Right kidney (tissue), 9 donors: ENCODE results near the gene PAPPA.
A peak's percentile ranks its signal among the peaks of the same experiment; 100 is the strongest.

ENCODE experiments used
- DNase-seq: peaks from one replicate; pipeline ENCODE4 v3.0.0-alpha.2; 2016
- long read RNA-seq, 8 donors: transcript quantifications; one replicate each; lab custom pipeline, GENCODE V29; 2026

Gene PAPPA, protein sequence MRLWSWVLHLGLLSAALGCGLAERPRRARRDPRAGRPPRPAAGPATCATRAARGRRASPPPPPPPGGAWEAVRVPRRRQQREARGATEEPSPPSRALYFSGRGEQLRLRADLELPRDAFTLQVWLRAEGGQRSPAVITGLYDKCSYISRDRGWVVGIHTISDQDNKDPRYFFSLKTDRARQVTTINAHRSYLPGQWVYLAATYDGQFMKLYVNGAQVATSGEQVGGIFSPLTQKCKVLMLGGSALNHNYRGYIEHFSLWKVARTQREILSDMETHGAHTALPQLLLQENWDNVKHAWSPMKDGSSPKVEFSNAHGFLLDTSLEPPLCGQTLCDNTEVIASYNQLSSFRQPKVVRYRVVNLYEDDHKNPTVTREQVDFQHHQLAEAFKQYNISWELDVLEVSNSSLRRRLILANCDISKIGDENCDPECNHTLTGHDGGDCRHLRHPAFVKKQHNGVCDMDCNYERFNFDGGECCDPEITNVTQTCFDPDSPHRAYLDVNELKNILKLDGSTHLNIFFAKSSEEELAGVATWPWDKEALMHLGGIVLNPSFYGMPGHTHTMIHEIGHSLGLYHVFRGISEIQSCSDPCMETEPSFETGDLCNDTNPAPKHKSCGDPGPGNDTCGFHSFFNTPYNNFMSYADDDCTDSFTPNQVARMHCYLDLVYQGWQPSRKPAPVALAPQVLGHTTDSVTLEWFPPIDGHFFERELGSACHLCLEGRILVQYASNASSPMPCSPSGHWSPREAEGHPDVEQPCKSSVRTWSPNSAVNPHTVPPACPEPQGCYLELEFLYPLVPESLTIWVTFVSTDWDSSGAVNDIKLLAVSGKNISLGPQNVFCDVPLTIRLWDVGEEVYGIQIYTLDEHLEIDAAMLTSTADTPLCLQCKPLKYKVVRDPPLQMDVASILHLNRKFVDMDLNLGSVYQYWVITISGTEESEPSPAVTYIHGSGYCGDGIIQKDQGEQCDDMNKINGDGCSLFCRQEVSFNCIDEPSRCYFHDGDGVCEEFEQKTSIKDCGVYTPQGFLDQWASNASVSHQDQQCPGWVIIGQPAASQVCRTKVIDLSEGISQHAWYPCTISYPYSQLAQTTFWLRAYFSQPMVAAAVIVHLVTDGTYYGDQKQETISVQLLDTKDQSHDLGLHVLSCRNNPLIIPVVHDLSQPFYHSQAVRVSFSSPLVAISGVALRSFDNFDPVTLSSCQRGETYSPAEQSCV (N-terminal part only)
- long read RNA-seq, donor 1: 0 reads
- long read RNA-seq, donor 2: 0 reads
- long read RNA-seq, donor 3: 0 reads
- long read RNA-seq, donor 4: 0 reads
- long read RNA-seq, donor 5: 0 reads
- long read RNA-seq, donor 6: 0 reads
- long read RNA-seq, donor 7: 0 reads
- long read RNA-seq, donor 8: 0 reads

DNA sequence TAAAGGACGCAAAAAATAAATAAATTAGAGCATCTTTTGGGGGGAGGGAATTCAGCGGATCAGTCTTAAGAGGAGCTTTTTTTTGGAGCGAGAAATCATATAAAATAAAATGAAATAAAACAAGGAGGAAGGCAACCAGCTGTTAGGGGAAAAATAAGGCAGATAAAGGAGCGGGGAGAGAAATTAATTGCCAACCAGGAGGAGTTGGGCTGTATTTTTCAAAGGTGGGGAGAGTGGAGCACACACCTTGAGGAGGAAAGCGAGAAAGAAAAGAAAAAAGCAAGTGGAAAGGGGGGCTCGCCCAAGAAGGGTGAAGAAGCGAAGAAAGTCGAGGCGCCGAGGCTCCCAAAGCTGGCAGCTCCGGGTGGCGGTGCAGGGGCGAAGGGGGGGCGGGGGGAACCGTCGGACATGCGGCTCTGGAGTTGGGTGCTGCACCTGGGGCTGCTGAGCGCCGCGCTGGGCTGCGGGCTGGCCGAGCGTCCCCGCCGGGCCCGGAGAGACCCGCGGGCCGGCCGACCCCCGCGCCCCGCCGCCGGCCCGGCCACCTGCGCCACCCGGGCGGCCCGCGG, at the start of gene PAPPA:
Gene PAPPA, plus strand, starts transcription at position 27 of the 569 bp plus-strand sequence. Its CDS starts 382 bp downstream, at position 409.
- DNase-seq: peak; percentile 41

DNA sequence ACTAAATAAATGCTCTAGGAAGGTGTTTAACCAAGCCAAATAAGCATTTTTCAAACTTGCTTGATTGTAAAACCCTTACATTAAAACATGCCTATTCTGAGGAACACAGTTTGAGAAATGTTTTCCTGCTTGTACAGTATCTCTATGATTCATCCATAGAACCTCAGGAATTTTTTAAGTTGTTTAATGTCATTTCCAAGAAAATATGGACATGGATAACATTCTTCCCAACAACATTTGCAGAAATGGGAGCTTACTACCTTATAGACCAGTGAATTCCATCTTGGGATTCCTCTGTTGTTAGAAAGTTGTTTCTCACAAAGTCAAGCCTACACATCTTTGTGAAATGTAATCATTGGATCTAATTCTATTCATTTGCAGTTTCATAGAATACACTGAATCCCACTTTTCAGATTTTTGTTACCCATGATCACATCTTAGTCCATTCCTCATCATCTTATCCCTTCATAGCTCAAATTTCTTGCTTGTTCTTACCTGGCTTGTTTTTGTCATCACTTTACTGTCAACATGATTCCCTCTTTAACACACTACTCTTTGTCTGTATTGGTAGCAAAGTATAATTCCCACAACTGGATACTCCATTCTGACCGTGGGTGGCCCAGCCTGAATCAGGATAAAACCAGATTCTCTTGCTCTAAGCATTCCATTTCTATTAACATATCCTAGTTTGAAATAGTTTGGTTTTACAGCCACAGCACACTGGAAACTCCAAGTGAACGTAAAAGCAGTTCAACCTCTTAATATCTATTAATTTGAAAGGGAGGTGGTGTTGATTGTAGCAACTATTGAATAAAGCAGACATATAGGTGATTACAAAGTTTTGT, 49.4 kb upstream of the PAPPA start:
- no peak for DNase-seq

DNA sequence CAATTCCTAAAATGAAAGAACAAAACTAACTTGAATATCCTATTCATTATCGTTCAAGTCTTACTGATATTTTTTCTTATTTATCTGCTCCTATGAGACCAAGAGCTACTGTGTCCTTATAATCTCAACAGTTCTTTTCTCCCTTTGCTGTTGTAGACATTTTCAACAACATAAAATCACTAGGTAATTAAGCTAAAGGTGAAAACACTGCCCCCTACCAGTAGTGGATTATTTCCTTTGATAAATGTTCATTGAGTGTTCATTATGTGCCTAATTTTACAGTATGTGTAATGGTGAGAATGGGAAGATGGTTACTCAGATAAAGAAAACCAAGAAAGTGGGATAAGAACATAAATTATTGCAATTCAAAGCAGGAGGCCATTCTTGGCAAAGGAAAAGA, 41.4 kb upstream of the PAPPA start:
- no peak for DNase-seq

DNA sequence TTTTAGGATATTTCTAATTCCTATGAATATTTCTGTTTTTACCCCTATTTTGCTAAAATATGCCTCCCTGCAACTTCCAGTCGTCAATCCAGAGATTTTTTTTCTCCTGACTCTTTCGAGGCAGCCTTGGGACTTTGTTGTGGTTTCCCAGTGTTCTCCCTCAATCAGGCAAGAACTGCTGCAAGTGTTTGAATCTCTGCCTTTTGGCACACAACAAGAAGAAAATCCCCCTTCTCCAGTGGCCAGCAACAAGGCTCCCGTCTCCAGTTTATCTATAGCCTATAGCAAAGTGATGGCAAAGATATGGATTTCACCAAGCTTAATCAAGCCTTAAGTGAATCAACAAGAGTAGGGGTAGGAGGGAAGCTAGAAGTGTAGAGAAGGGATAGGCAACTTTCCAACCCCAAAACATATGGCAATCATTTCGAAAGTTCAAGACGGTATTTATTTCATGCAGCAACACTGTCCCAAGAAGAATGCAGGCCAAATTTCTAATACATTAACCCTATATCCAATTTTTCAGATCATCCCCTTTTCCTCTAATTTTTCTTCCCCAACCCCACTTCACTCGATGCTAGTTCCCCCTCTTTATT, 37.7 kb upstream of the PAPPA start:
- DNase-seq: no peak

DNA sequence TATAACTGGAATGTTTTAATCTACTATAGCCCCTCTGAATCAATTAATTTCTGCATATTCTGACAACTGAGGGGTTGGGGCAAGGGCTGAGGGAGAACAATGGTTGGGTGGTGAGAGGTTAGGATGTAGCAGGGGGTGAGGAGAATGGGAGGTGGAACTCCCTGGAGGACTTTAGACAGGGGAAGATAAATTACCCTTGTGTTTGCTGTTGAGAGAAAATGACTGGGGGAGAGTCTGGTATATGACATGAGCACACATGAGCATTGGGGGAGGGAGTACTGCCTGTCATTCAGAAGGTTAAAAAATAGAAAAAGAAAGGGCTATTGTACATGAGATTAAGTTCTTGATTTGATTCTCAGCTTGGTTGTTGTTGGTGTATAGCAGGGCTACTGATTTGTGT, 37.2 kb upstream of the PAPPA start:
- DNase-seq: no peak

DNA sequence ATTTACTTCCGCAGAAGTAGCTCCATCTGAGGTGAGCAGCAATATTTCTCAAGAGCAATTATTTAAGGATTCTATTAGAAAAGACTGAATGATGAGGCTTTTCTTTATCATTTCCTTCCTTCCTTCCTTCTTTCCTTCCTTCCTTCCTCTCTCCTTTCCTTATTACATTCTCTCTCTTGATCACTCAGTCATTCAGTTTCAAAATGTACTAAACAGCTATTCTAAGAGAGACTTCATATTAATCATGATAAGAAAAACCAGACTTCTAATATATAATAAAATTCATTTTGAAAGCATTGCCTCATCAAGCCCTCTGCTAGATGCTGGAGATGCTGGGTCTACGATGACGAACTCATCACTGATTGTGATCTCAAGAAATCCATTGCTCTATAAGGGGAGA, 30.4 kb upstream of the PAPPA start:
- DNase-seq: no peak

DNA sequence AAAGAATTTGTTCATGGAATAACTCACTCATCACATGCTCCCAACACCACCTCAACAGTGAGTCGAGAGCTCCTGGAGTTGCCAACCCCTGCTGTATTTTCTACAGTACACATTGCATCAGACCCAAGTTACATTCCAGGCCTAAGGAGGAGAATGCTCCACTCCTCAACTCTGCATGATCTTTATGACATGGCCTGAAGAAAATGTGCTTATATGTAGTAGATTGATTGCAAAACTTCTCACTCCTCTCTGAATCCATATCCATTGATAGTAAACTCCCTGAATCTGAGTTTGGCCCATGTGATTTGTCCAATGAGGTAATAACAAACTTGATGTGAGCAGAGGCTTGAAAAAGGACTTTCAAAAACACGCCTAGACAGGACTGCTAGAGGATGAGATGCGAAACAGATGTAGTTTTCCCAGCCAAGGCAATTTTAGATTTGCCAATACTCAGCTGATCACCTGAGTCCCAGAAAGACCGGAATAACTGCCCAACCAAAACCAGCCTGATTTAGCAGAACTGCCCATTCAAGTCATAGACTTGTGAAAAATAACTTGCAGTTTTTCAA, 29.0 kb upstream of the PAPPA start:
- DNase-seq: no peak

DNA sequence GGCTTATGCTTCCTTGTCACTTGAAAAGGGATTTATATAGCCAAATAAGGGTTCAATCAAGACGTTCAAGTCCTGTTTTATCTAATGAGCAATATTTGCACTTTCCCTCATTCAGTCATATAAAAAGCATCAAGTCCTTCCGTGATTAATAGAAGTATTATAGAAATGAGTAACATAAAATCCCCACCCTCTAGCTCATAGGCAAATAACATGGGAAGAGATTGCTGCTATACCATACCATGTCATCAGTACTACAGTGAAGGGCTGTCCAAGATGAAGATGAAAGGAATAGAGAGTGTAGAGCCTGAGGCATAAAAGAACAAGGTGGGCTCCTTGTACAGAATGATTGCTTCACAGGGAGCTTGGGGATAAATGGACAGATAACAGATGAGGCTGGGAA, 20.4 kb upstream of the PAPPA start:
- DNase-seq: no peak

DNA sequence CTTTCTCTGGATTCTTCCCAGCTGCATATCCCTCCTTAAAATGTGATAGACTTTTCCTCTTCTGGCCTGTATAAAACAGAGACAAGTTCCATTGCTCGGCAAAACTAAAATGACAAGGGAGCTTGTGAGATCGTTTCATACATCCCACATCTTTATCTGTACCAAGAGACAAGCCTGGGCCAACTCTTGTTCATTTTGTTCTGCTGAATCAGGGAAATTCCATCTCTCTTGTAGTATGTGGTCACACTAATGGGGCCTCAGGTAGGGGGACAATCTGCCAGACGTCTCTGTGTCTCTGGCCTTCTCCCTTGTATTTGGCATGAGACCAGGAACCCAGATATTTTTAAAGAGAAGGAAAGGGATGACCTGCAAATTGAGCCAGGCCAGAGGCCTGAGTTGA, 18.6 kb upstream of the PAPPA start:
- DNase-seq: no peak

DNA sequence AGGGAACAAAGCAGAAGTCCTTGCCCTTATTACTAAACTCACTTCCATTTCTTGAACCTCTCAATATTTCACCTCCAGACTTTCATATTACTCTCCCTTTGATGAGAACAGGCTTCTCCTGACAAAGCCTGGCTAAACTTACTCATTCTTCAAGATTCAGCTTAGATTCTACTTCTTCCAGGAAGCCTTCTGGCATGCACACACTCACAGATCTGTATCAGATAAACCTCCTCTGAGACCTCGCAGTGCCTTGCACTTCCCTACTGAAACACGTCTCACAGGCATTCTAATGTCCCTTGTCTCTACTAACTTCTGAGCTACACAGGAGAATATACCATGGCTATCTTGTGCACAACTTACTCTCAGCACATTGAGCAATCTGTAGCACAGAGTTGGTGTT, 16.6 kb upstream of the PAPPA start:
- DNase-seq: no peak

DNA sequence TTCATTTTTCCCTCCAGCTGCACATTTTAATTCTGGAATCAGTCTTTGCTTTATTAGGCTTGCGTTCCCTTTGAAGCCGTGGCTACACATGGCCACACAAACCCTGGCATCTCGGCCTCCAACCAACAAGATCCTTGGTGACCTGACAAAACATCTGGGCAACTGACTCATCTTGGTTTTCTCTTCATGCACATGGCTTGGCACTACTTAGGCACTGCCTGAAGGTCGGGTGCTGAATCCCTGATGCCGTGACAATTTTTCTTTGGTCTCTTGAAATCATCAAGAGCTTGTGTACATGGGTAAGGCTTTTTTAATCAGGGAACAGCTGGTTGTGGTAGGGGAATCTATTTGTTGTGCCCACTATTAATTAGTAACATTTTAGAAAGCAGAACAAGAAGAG, 16.0 kb upstream of the PAPPA start:
- no peak for DNase-seq

DNA sequence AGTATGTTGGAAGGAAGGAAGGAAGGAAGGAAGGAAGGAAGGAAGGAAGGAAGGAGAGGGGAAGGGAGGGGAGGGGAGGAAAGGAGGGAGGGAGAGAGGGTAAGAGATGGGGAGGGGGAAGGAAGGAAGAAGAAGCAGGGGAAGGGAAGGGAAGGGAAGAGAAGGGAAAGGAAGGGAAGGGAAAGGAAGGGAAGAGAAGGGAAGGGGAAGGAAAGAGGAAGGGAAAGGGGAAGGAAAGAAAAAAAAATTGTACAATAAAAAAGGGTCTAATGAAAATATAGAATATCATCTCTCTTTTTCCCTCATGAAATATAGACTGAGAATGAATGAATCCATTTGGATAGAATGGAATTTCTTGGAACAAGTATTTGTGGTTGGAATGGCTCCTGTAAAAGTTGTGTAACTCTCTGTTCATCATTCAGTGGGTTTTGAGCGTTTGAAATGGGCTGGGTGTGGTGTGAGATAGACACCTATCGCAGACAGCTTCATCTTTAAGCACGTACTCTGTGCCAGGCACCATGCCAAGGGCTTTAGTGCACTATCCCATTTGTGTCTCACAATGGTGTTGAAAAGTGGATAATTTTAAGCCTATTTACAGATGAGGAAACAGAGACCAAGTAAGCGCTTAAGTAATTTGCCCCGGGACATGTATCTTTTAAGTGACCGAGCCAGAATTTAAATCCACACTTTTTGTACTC, 11.6 kb upstream of the PAPPA start:
- DNase-seq: no peak

DNA sequence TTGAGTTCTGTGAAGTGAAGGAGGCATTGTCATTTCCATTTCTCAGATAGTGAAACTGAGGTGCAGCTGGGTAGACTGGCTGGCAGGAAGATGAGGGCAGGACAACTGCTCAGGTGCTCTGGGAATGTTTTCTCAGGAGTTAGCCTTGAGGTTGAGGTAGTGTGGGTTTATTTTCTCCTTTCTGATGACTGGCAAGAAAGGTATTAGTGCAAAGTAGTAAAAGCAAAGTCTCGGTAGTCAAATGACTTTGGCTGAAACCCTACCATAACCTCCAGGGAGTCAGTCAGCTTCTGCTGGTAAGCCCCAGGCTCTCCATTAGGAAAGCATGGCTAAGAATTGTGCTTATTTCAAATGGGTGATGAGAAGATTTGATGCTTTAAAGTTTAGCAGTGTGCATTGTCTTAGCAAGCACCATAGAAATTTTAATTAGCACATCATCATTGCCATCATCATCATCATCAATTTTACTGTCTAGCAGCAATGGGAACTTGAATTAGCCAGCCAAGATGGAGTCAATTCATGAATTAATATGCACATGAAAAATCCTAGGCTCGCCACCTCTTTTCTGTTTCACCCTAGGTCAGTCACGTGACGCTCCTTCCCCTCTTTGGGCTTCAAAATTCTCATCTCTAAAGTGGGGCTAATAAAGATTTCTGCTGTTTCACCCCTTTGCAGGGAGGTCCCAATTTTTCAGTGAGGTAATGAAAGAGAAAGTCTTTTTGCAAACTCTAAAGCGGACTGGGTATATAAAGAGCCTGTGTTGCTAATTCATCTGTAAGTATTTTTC, 10.7 kb upstream of the PAPPA start:
- DNase-seq: no peak

DNA sequence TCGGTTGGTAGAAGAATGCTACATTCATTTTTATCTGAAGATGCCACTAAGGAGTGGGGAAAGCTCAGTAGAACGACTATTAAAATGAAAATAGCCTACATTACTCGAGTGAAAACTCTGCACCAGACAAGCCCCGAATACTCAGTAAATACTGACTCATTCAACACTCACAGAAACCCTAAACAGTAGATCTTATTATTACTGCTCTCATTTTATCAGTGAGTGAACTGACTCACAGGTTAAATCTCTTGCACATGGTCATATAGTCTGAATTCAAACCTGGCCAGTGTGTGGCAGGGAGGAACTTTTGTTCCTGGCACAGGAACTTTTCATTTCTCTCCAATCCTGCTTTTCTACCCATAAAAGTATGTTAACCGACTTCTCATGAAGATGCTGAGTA, 9.6 kb upstream of the PAPPA start:
- no peak for DNase-seq

DNA sequence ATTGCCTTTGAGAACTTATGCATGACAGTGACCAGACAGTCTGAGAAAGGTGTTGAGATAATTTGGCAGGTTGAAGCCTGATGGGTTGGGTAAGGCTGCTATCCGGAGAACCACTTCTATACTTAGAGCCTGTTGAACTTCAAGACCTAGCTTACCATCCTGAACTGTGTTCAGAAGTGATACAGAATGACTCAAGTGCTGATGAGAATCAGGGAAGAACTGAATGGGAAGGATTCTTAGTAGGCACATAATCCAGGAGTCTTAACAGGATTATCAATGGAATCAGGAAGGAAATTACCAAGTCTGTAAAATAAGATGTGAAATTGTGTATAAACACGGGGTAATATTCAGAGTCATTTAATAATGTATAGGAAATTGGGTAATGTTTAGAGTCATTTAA, 9.0 kb upstream of the PAPPA start:
- DNase-seq: no peak

DNA sequence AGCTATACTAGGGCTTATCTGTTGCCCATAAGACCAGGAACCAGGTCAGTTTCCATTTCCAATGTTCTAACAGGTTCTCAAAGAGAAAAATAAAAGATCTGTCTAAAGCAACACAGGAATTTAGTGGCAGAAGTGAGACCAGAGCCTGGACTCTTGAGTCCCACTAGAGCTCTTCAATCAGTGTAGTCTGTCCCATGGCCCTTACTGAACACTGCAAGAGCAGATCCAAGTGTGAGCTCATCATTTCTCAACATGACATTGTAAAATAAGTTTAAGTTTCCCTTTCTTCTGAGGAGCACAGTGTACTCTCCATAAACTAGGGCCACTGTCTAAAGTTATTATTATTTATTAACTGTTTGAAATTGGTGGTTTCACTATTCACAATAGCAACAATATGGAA, 8.6 kb upstream of the PAPPA start:
- no peak for DNase-seq

DNA sequence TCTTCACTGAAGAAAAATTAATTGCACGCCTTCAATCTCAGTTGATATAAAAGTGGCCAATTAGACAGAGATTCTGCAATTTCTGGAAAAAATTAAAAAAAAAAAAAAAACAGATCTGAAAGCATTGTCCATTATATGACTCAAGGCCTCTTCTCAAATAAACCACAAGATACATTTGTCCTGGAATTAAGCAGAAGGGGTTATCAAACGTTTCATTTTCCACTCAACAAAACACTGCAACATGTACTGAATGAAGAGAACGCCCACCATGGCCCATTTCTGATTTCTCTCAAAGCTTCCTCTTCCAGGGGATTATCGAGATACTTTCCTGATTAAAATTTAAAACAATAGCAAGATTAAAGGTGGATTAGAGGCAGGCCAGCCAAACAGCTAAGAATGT, 5.8 kb upstream of the PAPPA start:
- no peak for DNase-seq

DNA sequence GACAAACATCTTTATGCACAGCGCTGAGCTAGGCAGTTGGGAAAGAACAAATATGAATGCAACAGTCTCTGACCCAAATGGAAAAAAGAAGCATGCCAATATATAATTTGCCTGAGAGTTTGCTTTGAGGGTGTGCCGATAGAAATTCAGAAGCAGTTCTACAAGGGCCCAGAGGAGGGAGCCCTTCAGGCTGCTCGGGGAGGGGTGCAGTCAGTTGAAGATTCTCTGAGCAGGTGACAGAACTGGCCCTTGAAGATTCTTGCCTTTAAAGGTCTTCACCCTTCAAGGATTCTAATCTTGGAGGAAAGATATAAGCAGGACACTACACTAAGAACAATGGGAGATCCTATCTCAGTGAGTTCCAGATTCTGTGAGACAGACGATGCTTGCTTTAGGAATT, 3.7 kb upstream of the PAPPA start:
- DNase-seq: peak; percentile 29

DNA sequence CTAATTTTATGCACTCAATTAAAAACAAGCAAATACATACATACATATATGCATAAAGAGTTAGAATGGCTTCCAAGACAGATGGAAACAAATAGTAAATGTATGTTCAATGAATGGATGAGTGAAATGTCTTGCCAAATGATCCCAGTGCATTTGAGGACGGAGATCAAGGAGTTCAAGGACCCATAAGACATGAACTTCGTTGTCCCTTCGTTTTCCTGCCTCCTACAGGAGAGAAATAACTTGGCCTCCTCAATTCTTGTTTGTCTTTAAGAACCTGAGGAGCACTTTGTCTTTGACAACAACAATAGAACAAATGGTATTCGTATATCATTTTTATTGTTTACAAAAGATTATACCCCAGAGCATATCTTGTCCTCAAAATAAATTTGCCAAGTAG, 2.4 kb upstream of the PAPPA start:
- no peak for DNase-seq
